Measurements from ENCODE around the gene GBE1.

DNA sequence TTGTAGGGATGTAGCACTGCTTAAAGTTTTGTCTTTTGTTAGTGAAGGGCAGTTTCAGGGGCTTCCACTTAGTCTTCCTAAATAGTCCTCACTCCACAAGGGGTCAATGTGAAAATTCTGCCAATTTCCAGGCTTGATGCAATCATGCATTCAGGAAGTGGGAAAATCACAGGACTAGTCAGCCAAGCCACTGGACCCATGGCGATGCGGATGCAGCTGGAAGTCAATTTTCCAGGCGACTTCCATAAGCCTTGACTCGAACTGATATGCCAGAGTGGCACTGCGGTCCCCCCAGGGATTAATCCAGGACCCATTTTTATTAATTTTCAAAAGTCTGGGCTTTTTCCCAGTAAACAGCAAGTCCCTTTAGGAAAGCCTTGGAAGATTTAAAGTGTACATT, 26.1 kb downstream of the GBE1 start:
- TF ChIP-seq, protein P1, sequence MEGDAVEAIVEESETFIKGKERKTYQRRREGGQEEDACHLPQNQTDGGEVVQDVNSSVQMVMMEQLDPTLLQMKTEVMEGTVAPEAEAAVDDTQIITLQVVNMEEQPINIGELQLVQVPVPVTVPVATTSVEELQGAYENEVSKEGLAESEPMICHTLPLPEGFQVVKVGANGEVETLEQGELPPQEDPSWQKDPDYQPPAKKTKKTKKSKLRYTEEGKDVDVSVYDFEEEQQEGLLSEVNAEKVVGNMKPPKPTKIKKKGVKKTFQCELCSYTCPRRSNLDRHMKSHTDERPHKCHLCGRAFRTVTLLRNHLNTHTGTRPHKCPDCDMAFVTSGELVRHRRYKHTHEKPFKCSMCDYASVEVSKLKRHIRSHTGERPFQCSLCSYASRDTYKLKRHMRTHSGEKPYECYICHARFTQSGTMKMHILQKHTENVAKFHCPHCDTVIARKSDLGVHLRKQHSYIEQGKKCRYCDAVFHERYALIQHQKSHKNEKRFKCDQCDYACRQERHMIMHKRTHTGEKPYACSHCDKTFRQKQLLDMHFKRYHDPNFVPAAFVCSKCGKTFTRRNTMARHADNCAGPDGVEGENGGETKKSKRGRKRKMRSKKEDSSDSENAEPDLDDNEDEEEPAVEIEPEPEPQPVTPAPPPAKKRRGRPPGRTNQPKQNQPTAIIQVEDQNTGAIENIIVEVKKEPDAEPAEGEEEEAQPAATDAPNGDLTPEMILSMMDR (conservative IDR thresholded peaks at IDR 0.05 in 1 of 2, IDR thresholded peaks at IDR 0.05 in 1 of 2; ENCODE audit: low read depth in 1 of 2, low read length in 2 of 2) = no peak
- no peak for TF ChIP-seq EZH2 (IDR thresholded peaks at IDR 0.05; ENCODE audit: low read length, missing control alignments)
